Measurements from ENCODE around the gene OBP2B.

The OBP2B gene

GRCh38 chr9:133202145-133202513 is 6.9 kb downstream of the OBP2B start:
- no peaks in the 10 kb centered on the region for H3K36me3 ChIP-seq (ENCODE audit: control insufficient read depth in 1 of 2, insufficient read depth in 2 of 2, low read depth in 1 of 2, low read length in 2 of 2)
- peaks cover 21 to 58% of the 10 kb centered on the region in 2 experiments for H3K27me3 ChIP-seq (ENCODE audit: control insufficient read depth in 1 of 2, insufficient read depth in 1 of 2, low read length in 2 of 2)
- no peaks in the 10 kb centered on the region for H3K9me3 ChIP-seq (ENCODE audit: control insufficient read depth, low read length)
- no peak overlapping the region for H3K4ac ChIP-seq (ENCODE audit: low read depth in 1 of 2, low read length in 2 of 2)
- H2AK5ac ChIP-seq (ENCODE audit: low read length, severe bottlenecking), result no peak overlapping the region
- no peak overlapping the region for H4K8ac ChIP-seq (ENCODE audit: low read length)
- no peak overlapping the region for H2BK12ac ChIP-seq (ENCODE audit: low read length in 2 of 2)
- H3K23ac ChIP-seq (ENCODE audit: low read length in 2 of 2), result no peak overlapping the region
- no peak for DNase-seq
- no peak overlapping the region for H3K9ac ChIP-seq (ENCODE audit: low read length)
- no peaks in the 10 kb centered on the region for H3K79me1 ChIP-seq (replicated peaks; ENCODE audit: low read length, poor library complexity, severe bottlenecking)
- H3K4me3 ChIP-seq (ENCODE audit: insufficient read depth in 1 of 2, low read depth in 1 of 2, low read length in 2 of 2), result no peak overlapping the region
- H3K4me1 ChIP-seq (ENCODE audit: control insufficient read depth, insufficient read depth, low read depth, low read length), result no peaks in the 10 kb centered on the region
- no peak overlapping the region for H3K27ac ChIP-seq (ENCODE audit: low read length, poor library complexity, severe bottlenecking)
- H2BK15ac ChIP-seq (ENCODE audit: low read depth, poor library complexity, severe bottlenecking), result no peak overlapping the region
- no peak overlapping the region for H3K14ac ChIP-seq (ENCODE audit: low read length in 2 of 2)
- no peak overlapping the region for H3K18ac ChIP-seq (ENCODE audit: low read depth in 1 of 2, low read length in 2 of 2)
- no peak overlapping the region for H2BK120ac ChIP-seq (ENCODE audit: low read depth, low read length)
- H4K91ac ChIP-seq (ENCODE audit: low read length), result no peak overlapping the region
- H2AFZ ChIP-seq (ENCODE audit: low read depth, low read length), result no peak overlapping the region
- 87% methylated on average over 11 of the region's 11 CpGs for whole genome bisulfite sequencing
- H3K4me2 ChIP-seq (ENCODE audit: low read length, poor library complexity, severe bottlenecking), result no peak overlapping the region
- H2BK5ac ChIP-seq (ENCODE audit: low read depth, low read length, poor library complexity, severe bottlenecking), result no peak overlapping the region

DNA sequence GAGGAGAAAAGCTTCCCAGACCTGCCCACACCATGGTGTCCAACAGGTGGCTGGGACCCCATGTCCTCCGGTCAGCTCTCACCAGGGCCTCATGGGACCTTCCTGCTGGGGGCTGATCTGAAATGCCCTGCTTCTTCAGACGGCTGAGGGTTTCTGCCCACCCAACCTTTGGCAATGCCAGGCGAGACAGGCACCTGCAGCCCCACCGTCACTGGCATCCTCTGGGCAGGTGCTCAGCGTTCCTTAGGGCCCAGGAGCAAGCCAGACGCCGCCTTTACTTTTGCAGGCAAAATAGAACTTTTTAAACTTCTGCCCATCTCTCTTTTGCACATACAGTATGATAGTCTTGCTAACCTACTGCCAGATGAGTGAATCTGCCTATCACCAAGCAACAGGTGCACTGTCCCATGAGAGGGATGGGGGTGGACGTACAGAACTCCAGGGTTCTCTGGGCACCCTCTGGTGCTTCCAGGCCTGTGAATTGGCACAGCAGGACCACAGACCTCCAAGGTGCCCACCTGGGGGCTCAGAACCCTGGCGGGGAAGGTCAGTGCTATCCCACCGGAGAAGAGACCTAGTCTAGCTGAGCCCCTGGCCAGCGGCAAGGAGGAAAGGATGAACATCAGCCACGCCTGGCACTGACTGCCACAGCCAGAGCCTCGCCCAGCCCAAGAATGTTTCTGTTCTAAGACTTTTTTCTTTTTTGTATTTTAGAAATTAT is 7.5 kb downstream of the OBP2B start:
- WGBS, result 80% methylated on average over 12 of the region's 13 CpGs
- H3K4me3 ChIP-seq (ENCODE audit: insufficient read depth in 1 of 2, low read depth in 1 of 2, low read length in 2 of 2), result no peak overlapping the region
- no peaks in the 10 kb centered on the region for H3K9me3 ChIP-seq (ENCODE audit: control insufficient read depth, low read length)
- no peak overlapping the region for H2BK15ac ChIP-seq (ENCODE audit: low read depth, poor library complexity, severe bottlenecking)
- H3K27ac ChIP-seq (ENCODE audit: low read length, poor library complexity, severe bottlenecking), result no peak overlapping the region
- no peak overlapping the region for H3K9ac ChIP-seq (ENCODE audit: low read length)
- H3K14ac ChIP-seq (ENCODE audit: low read length in 2 of 2), result no peak overlapping the region
- H2BK5ac ChIP-seq (ENCODE audit: low read depth, low read length, poor library complexity, severe bottlenecking), result no peak overlapping the region
- no peak overlapping the region for H2AFZ ChIP-seq (ENCODE audit: low read depth, low read length)
- H4K8ac ChIP-seq (ENCODE audit: low read length), result no peak overlapping the region
- no peak overlapping the region for H3K4me2 ChIP-seq (ENCODE audit: low read length, poor library complexity, severe bottlenecking)
- H3K36me3 ChIP-seq (ENCODE audit: control insufficient read depth in 1 of 2, insufficient read depth in 2 of 2, low read depth in 1 of 2, low read length in 2 of 2), result no peaks in the 10 kb centered on the region
- H3K27me3 ChIP-seq (ENCODE audit: control insufficient read depth in 1 of 2, insufficient read depth in 1 of 2, low read length in 2 of 2), result peaks cover 21 to 56% of the 10 kb centered on the region in 2 experiments
- no peaks in the 10 kb centered on the region for H3K79me1 ChIP-seq (replicated peaks; ENCODE audit: low read length, poor library complexity, severe bottlenecking)
- no peak overlapping the region for H2AK5ac ChIP-seq (ENCODE audit: low read length, severe bottlenecking)
- H2BK12ac ChIP-seq (ENCODE audit: low read length in 2 of 2), result no peak overlapping the region
- H3K4me1 ChIP-seq (ENCODE audit: control insufficient read depth, insufficient read depth, low read depth, low read length), result no peaks in the 10 kb centered on the region
- H3K4ac ChIP-seq (ENCODE audit: low read depth in 1 of 2, low read length in 2 of 2), result no peak overlapping the region
- no peak overlapping the region for H3K23ac ChIP-seq (ENCODE audit: low read length in 2 of 2)
- H4K91ac ChIP-seq (ENCODE audit: low read length), result no peak overlapping the region
- no peak overlapping the region for H3K18ac ChIP-seq (ENCODE audit: low read depth in 1 of 2, low read length in 2 of 2)
- no peak for DNase-seq
- H2BK120ac ChIP-seq (ENCODE audit: low read depth, low read length), result no peak overlapping the region

DNA sequence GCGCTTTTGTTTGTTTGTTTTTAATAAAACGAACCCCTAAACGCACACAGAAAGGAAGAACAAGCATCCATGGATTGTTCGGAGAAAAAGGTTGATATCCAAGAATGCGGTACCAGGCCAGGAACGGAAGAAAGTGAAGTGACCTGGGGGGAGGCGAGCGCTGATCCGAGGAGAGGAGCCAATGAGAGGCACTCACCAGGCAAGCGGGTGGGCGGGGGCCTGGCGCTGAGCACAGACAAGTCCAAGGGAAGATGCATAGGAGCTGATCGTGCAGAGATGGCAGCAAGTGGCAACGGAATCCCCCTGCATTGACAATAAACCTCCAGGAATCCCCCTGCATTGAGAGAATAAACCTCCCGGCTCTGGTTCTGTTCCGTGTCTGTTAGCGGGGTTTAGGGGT is 8.4 kb downstream of the OBP2B start:
- Histone ChIP-seq H2AK5ac (ENCODE audit: low read length, severe bottlenecking) (no peak overlapping the region), H3K18ac (ENCODE audit: low read depth in 1 of 2, low read length in 2 of 2) (no peak overlapping the region), H3K27me3 (ENCODE audit: control insufficient read depth in 1 of 2, insufficient read depth in 1 of 2, low read length in 2 of 2) (peaks cover 18 to 55% of the 10 kb centered on the region in 2 experiments), H3K4me3 (ENCODE audit: insufficient read depth in 1 of 2, low read depth in 1 of 2, low read length in 2 of 2) (no peak overlapping the region), H3K36me3 (ENCODE audit: control insufficient read depth in 1 of 2, insufficient read depth in 2 of 2, low read depth in 1 of 2, low read length in 2 of 2) (no peaks in the 10 kb centered on the region), H3K9ac (ENCODE audit: low read length) (no peak overlapping the region), H4K8ac (ENCODE audit: low read length) (no peak overlapping the region), H3K4ac (ENCODE audit: low read depth in 1 of 2, low read length in 2 of 2) (no peak overlapping the region), H2AFZ (ENCODE audit: low read depth, low read length) (no peak overlapping the region), H3K4me2 (ENCODE audit: low read length, poor library complexity, severe bottlenecking) (no peak overlapping the region), H3K9me3 (ENCODE audit: control insufficient read depth, low read length) (no peaks in the 10 kb centered on the region), H3K23ac (ENCODE audit: low read length in 2 of 2) (no peak overlapping the region), H3K79me1 (replicated peaks; ENCODE audit: low read length, poor library complexity, severe bottlenecking) (no peaks in the 10 kb centered on the region), H3K27ac (ENCODE audit: low read length, poor library complexity, severe bottlenecking) (no peak overlapping the region), H3K4me1 (ENCODE audit: control insufficient read depth, insufficient read depth, low read depth, low read length) (no peaks in the 10 kb centered on the region), H2BK5ac (ENCODE audit: low read depth, low read length, poor library complexity, severe bottlenecking) (no peak overlapping the region), H2BK120ac (ENCODE audit: low read depth, low read length) (no peak overlapping the region), H4K91ac (ENCODE audit: low read length) (no peak overlapping the region), H3K14ac (ENCODE audit: low read length in 2 of 2) (no peak overlapping the region), H2BK15ac (ENCODE audit: low read depth, poor library complexity, severe bottlenecking) (no peak overlapping the region), H2BK12ac (ENCODE audit: low read length in 2 of 2) (no peak overlapping the region)
- 87% methylated on average over 15 of the region's 17 CpGs for WGBS
- DNase-seq, result no peak

DNA sequence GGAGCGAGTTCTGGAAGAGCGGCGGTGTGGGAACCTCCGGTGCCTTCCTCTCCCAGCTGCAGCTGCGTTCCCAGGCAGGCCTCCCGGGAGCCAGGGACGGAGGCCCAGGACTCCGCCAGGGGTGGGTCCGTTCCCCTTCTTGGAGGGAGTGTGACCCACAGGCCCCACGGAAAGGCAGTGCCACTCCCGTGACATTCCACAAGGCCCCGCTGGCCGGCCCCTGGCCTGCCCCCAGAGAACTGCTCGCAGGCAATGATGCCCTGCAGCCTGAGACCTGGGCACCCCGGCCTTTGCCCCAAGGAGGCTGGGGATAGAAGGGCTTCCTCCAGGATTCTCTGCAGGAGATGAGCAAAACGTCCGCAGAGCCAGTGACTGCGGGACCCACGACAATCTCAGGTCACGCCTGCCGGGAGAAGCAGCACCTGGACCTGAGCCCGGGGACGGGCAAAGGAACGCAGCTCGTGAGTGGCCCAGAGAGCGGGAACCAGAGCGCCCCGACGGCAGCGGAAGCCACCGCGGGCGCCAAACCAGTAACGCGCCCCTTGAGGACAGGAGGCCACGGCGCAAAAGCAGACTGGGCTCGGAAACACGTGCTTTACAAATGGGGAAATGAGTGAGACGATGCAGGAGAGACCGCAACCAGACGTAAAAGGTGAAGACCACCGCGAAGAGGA is 9.3 kb downstream of the OBP2B start:
- Histone ChIP-seq H4K91ac (ENCODE audit: low read length) (no peak overlapping the region), H3K36me3 (ENCODE audit: control insufficient read depth in 1 of 2, insufficient read depth in 2 of 2, low read depth in 1 of 2, low read length in 2 of 2) (no peaks in the 10 kb centered on the region), H2BK12ac (ENCODE audit: low read length in 2 of 2) (no peak overlapping the region), H2AFZ (ENCODE audit: low read depth, low read length) (no peak overlapping the region), H3K4me3 (ENCODE audit: insufficient read depth in 1 of 2, low read depth in 1 of 2, low read length in 2 of 2) (peak overlapping the region in 1 of 2 experiments; percentile 70), H2BK5ac (ENCODE audit: low read depth, low read length, poor library complexity, severe bottlenecking) (no peak overlapping the region), H3K27me3 (ENCODE audit: control insufficient read depth in 1 of 2, insufficient read depth in 1 of 2, low read length in 2 of 2) (peaks cover 18 to 53% of the 10 kb centered on the region in 2 experiments), H3K9ac (ENCODE audit: low read length) (peak overlapping the region; percentile 66), H3K4me1 (ENCODE audit: control insufficient read depth, insufficient read depth, low read depth, low read length) (no peaks in the 10 kb centered on the region), H3K79me1 (replicated peaks; ENCODE audit: low read length, poor library complexity, severe bottlenecking) (no peaks in the 10 kb centered on the region), H4K8ac (ENCODE audit: low read length) (no peak overlapping the region), H3K23ac (ENCODE audit: low read length in 2 of 2) (no peak overlapping the region), H3K9me3 (ENCODE audit: control insufficient read depth, low read length) (peaks cover 7% of the 10 kb centered on the region), H3K27ac (ENCODE audit: low read length, poor library complexity, severe bottlenecking) (no peak overlapping the region), H3K14ac (ENCODE audit: low read length in 2 of 2) (no peak overlapping the region), H2BK15ac (ENCODE audit: low read depth, poor library complexity, severe bottlenecking) (no peak overlapping the region), H2BK120ac (ENCODE audit: low read depth, low read length) (no peak overlapping the region), H3K4ac (ENCODE audit: low read depth in 1 of 2, low read length in 2 of 2) (no peak overlapping the region), H3K18ac (ENCODE audit: low read depth in 1 of 2, low read length in 2 of 2) (no peak overlapping the region), H2AK5ac (ENCODE audit: low read length, severe bottlenecking) (no peak overlapping the region), H3K4me2 (ENCODE audit: low read length, poor library complexity, severe bottlenecking) (no peak overlapping the region)
- DNase-seq, result no peak
- 82% methylated on average over 44 of the region's 44 CpGs for WGBS
